ENCODE results near the gene BCAR3.

- no peak for TF ChIP-seq CTCF (IDR thresholded peaks at IDR 0.05)
- no peak for TF ChIP-seq POLR2AphosphoS5 (IDR thresholded peaks at IDR 0.05)
Measured at GRCh38 chr1:93708734-93709481, 27.3 kb upstream of the BCAR3 start.

Data from suprapubic skin (tissue), 3 donors.